NCI-H187 treated with DMSO at 0.1 percent for 48 hours (cell line): Measurements from ENCODE around the gene MYO7B.

Experiments used
- DNase-seq: peaks from one replicate; lab custom pipeline; 2025; lab: John Stamatoyannopoulos, UW

The MYO7B gene

GRCh38 chr2:127679680-127680361 is 144.3 kb downstream of the MYO7B start:
- no peak for DNase-seq

- no peak for DNase-seq
Measured at GRCh38 chr2:127680706-127681287, 145.3 kb downstream of the MYO7B start.

GRCh38 chr2:127681288-127681804 is 145.9 kb downstream of the MYO7B start:
- DNase-seq: no peak

GRCh38 chr2:127681976-127682857 is 146.7 kb downstream of the MYO7B start:
- DNase-seq: no peak

GRCh38 chr2:127683056-127683455 is 147.6 kb downstream of the MYO7B start:
- DNase-seq: no peak

GRCh38 chr2:127683757-127684156 is 148.3 kb downstream of the MYO7B start:
- DNase-seq: no peak

- no peak for DNase-seq
Measured at GRCh38 chr2:127685410-127686080, 150.1 kb downstream of the MYO7B start.
